ENCODE data around the gene CFDP1. TPM values are rescaled to one million over a fixed set of nuclear protein-coding genes. Genes with fewer than 3 reads are reported as not detected.

Gene CFDP1
- total and polyA plus RNA-seq, 8 donors = 43.4 to 151 (median 134) TPM

DNA sequence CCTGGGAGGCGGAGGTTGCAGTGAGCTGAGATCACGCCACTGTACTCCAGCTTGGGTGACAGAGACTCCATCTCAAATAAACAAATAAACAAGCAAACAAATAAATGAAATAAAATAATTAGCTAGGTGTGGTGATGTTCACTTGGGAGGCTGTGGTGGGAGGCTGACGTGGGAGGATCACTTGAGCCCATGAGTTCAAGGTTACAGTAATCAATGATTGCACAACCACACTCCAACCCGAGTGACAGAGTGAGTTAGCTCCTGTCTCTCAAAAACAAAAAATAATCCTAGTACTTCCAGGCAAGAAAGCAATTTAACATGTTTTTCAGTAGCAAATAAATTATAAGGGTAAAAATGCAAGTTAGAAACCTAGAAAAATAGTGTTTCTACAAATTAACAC is 26.4 kb downstream of the CFDP1 start:
- intact Hi-C loops (cut with DNase I) = no loop called here
- DNase-seq (no peak), ATAC-seq (no peak)
- Histone ChIP-seq H3K4me3 (no peak overlapping the region), H3K27me3 (no peaks in the 10 kb centered on the region), H3K4me1 (peaks cover 8 to 13% of the 10 kb centered on the region in 2 donors), H3K27ac (no peak overlapping the region), H3K36me3 (peaks cover 0 to 58% of the 10 kb centered on the region in 2 donors), H3K9me3 (no peaks in the 10 kb centered on the region)
- TF ChIP-seq, protein P1, sequence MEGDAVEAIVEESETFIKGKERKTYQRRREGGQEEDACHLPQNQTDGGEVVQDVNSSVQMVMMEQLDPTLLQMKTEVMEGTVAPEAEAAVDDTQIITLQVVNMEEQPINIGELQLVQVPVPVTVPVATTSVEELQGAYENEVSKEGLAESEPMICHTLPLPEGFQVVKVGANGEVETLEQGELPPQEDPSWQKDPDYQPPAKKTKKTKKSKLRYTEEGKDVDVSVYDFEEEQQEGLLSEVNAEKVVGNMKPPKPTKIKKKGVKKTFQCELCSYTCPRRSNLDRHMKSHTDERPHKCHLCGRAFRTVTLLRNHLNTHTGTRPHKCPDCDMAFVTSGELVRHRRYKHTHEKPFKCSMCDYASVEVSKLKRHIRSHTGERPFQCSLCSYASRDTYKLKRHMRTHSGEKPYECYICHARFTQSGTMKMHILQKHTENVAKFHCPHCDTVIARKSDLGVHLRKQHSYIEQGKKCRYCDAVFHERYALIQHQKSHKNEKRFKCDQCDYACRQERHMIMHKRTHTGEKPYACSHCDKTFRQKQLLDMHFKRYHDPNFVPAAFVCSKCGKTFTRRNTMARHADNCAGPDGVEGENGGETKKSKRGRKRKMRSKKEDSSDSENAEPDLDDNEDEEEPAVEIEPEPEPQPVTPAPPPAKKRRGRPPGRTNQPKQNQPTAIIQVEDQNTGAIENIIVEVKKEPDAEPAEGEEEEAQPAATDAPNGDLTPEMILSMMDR (IDR thresholded peaks at IDR 0.05) = no peak

DNA sequence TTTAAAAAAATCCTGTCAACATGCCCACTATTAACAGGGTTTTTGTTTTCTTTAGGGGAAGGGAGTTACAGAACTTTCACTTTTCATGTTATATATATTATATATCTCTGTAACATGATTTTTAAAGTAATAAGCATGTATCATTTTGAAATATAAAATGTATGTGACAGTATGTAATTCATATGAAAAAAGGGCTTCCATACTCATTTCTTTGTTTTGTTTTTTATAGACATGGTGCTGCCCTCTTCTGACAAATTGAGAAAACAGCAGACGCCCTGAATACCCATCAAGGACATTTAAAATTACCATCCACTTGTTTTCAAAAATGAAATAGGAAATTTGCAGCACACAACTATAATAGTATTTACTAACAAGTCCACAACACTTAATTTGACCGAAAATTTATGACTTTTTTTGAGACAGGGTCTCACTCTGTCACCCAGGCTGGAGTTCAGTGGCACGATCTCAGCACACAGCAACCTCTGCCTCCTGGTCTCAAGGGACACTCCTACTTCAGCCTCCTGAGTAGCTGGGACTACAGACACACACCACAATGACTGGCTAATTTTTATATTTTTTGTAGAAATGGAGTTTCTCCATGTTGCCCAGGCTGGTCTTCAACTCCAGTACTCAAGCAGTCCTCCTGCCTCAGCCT is 30.4 kb downstream of the CFDP1 start:
- DNase-seq (peak in 2 of 4 donors; percentile 32 to 46), ATAC-seq (peak; percentile 76)
- peaks cover 0 to 18% of the 10 kb centered on the region in 2 donors for H3K36me3 ChIP-seq
- H3K27ac ChIP-seq = peak overlapping the region in 1 of 2 donors; percentile 75
- H3K4me1 ChIP-seq = peaks cover 8 to 14% of the 10 kb centered on the region in 2 donors
- intact Hi-C loops (cut with DNase I) = no loop called here
- TF ChIP-seq, protein P1 (IDR thresholded peaks at IDR 0.05) = peak; percentile 38 to 45
- H3K27me3 ChIP-seq = no peaks in the 10 kb centered on the region
- no peak overlapping the region for H3K4me3 ChIP-seq
- H3K9me3 ChIP-seq = no peaks in the 10 kb centered on the region

DNA sequence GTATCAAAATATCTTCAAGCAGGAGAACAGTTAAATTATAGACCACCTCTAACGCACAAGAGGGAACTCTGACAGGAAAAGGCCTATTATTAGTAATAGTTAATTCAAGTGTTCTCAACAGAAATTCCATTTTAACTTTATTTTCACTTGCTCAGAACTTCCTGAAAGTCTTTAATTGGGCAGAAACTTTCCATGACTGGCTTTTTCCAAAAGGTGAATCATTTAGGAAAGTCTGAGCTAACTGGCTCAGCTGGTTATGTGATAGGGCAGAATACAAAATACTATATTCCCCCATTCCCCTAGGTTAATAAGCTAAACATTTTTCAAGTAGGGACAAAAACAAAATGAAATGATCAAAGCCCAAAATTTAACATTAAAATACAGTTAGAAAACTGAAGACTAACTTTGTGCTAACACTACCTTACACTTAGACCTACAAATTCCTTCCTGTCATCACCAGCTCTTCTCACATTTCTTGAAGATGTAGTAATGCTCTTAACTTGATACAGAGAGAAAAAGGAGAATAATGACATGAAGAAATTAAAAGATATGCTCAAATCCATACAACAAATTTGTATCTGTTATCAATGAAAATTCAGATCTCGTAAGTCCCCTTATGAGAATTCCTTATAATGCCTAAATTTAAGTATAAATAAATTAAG is 31.0 kb downstream of the CFDP1 start:
- no peaks in the 10 kb centered on the region for H3K9me3 ChIP-seq
- peak in 1 of 4 donors; percentile 34 for DNase-seq
- TF ChIP-seq, protein P1 (IDR thresholded peaks at IDR 0.05) = no peak
- intact Hi-C loops (cut with DNase I) = no loop called here
- peaks cover 8 to 11% of the 10 kb centered on the region in 2 donors for H3K4me1 ChIP-seq
- H3K4me3 ChIP-seq = no peak overlapping the region
- H3K27ac ChIP-seq = peak overlapping the region; percentile 23 to 75
- H3K36me3 ChIP-seq = peaks cover 0 to 18% of the 10 kb centered on the region in 2 donors
- H3K27me3 ChIP-seq = no peaks in the 10 kb centered on the region
- peak; percentile 77 for ATAC-seq

DNA sequence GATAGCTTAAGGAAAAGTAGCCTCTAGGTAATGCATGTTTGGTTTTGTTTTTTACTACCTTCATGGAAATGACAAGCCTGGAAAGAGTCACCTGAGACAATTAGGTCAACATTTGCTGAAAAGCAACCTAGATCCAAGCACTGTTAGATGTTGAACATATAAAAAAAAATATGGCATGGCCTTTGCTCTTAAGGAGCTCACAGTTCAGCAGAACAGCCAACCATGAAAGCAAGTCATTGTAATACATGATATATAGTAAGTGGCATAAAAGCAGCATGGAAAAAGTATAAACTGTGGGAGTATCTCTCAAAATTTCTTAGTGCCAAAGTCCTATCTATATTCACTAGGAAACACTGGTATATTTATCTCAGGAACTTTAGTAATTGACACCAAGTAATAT is 31.6 kb downstream of the CFDP1 start:
- ATAC-seq = peak; percentile 9
- intact Hi-C loops (cut with DNase I) = no loop called here
- no peak for DNase-seq
- TF ChIP-seq, protein P1 (IDR thresholded peaks at IDR 0.05) = no peak
- peaks cover 0 to 18% of the 10 kb centered on the region in 2 donors for H3K36me3 ChIP-seq
- no peak overlapping the region for H3K4me3 ChIP-seq
- H3K9me3 ChIP-seq = no peaks in the 10 kb centered on the region
- H3K27ac ChIP-seq = peak overlapping the region; percentile 23 to 75
- peaks cover 8 to 11% of the 10 kb centered on the region in 2 donors for H3K4me1 ChIP-seq
- H3K27me3 ChIP-seq = no peaks in the 10 kb centered on the region

DNA sequence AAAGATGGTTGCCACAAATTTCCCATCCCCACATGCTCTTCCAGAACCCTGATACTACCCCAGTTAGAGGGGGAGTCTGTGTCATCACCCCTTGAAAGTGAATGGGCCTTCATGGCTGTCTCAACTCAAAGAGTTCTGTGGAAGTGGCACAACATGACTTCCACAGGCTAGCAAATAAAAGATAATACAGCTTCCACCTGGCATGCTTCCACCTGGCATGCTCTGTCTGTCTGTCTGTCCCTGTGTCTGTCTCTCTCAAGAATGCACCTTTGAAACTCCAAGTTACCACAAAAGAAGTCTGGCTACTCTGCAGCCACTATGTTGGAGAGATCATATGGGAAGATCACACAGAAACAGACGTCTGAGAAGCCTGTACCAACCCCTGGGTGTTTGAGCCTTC is 35.0 kb downstream of the CFDP1 start:
- ATAC-seq (no peak), DNase-seq (no peak)
- Histone ChIP-seq H3K27ac (no peak overlapping the region), H3K4me3 (no peak overlapping the region), H3K4me1 (peaks cover 8 to 11% of the 10 kb centered on the region in 2 donors), H3K27me3 (no peaks in the 10 kb centered on the region), H3K36me3 (peaks cover 0 to 15% of the 10 kb centered on the region in 2 donors), H3K9me3 (no peaks in the 10 kb centered on the region)
- intact Hi-C loops (cut with DNase I) = no loop called here
- TF ChIP-seq, protein P1 (IDR thresholded peaks at IDR 0.05) = no peak

All from left lung (tissue), 10 donors.